Measurements from ENCODE around the gene DNM3.

The DNM3 gene

GRCh38 chr1:172140591-172140990 is 299.3 kb downstream of the DNM3 start:
- DNase-seq (ENCODE audit: low read depth) = no peak

GRCh38 chr1:172141341-172141881 is 300.1 kb downstream of the DNM3 start:
- peak; percentile 48 for DNase-seq (ENCODE audit: low read depth)

- DNase-seq (ENCODE audit: low read depth) = peak; percentile 44
Observed at GRCh38 chr1:172142324-172142723, 301.0 kb downstream of the DNM3 start.

- peak; percentile 65 for DNase-seq (ENCODE audit: low read depth)
Observed at GRCh38 chr1:172143384-172144055, 302.2 kb downstream of the DNM3 start.

GRCh38 chr1:172144445-172145061 is 303.3 kb downstream of the DNM3 start:
- peak; percentile 89 for DNase-seq (ENCODE audit: low read depth)

GRCh38 chr1:172145231-172145651 is 303.9 kb downstream of the DNM3 start:
- peak; percentile 71 for DNase-seq (ENCODE audit: low read depth)

GRCh38 chr1:172145656-172146055 is 304.4 kb downstream of the DNM3 start:
- DNase-seq (ENCODE audit: low read depth) = no peak

- DNase-seq (ENCODE audit: low read depth) = peak; percentile 73
Observed at GRCh38 chr1:172146141-172146850, 305.0 kb downstream of the DNM3 start.

- DNase-seq (ENCODE audit: low read depth) = no peak
Observed at GRCh38 chr1:172147541-172147940, 306.2 kb downstream of the DNM3 start.

GRCh38 chr1:172148213-172148612 is 306.9 kb downstream of the DNM3 start:
- peak; percentile 24 for DNase-seq (ENCODE audit: low read depth)

- DNase-seq (ENCODE audit: low read depth) = no peak
Observed at GRCh38 chr1:172148707-172149106, 307.4 kb downstream of the DNM3 start.

- no peak for DNase-seq (ENCODE audit: low read depth)
Observed at GRCh38 chr1:172149346-172149745, 308.0 kb downstream of the DNM3 start.

GRCh38 chr1:172154551-172154950 is 313.3 kb downstream of the DNM3 start:
- peak; percentile 92 for DNase-seq (ENCODE audit: low read depth)

GRCh38 chr1:172155766-172156165 is 314.5 kb downstream of the DNM3 start:
- DNase-seq (ENCODE audit: low read depth) = no peak

- DNase-seq (ENCODE audit: low read depth) = no peak
Observed at GRCh38 chr1:172162236-172162635, 320.9 kb downstream of the DNM3 start.

GRCh38 chr1:172163498-172164215 is 322.4 kb downstream of the DNM3 start:
- peak; percentile 41 for DNase-seq (ENCODE audit: low read depth)

GRCh38 chr1:172165403-172165802 is 324.1 kb downstream of the DNM3 start:
- no peak for DNase-seq (ENCODE audit: low read depth)

- DNase-seq (ENCODE audit: low read depth) = no peak
Observed at GRCh38 chr1:172167796-172168596, 326.7 kb downstream of the DNM3 start.

- no peak for DNase-seq (ENCODE audit: low read depth)
Observed at GRCh38 chr1:172168597-172168872, 327.2 kb downstream of the DNM3 start.

GRCh38 chr1:172169836-172170235 is 328.5 kb downstream of the DNM3 start:
- no peak for DNase-seq (ENCODE audit: low read depth)

GRCh38 chr1:172172352-172172831 is 331.1 kb downstream of the DNM3 start:
- DNase-seq (ENCODE audit: low read depth) = no peak
